ENCODE measurements around the gene EMC8.

GRCh38 chr16:85782451-85782850, 16.9 kb downstream of the EMC8 start:
- TF ChIP-seq CTCF (IDR thresholded peaks at IDR 0.05; ENCODE audit: insufficient read depth, low read length, poor library complexity, severe bottlenecking): no peak
- TF ChIP-seq EZH2phosphoT487 (conservative IDR thresholded peaks at IDR 0.05; ENCODE audit: low read length): no peak
